HL-60 (cell line): ENCODE measurements around the gene HAO1.

Experiments
- POLR2AphosphoS5 ChIP-seq: IDR thresholded peaks from 2 replicates; pipeline ENCODE4 v1.6.1; 2012; ENCODE audit warnings: low read depth
- TF ChIP-seq, protein P1 (sequence below): IDR thresholded peaks from one replicate; pipeline ENCODE4 v1.5.1; 2011; ENCODE audit warnings: low read length, control low read depth, inconsistent platforms; ENCODE audit not compliant: insufficient read depth

DNA sequence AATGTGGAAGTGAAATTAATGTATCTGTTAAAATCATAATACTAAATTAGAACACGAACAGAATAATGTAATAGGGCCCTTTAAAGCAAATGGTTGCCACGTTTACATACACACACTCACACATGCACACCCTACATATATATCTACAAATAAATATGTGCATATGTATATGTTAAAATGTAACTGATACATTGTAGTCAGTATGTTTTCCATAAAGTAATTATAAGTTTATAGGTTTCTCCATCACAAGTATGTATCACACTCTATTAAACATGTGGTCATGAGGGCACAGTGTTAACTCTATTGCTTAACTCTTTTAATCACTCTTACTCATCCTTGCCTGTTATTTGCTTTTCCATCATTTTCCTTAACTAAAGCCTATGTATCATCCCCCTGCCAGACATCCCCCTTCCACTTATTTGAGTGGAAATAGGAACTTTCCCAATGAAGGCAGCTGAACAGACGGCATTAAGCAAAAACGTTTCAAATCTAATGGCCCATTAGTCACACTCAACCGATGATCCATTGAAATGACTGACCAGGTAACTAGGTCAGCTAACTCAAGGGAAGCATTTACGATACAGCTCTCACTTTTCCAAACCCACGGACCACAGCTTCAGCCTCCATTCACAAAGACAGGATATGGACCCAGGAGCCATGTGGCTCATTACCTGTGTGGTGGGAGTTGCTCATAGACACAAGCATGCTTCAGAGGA lies 89.3 kb downstream of the HAO1 start:
- TF ChIP-seq POLR2AphosphoS5: no peak
- TF ChIP-seq, protein P1, sequence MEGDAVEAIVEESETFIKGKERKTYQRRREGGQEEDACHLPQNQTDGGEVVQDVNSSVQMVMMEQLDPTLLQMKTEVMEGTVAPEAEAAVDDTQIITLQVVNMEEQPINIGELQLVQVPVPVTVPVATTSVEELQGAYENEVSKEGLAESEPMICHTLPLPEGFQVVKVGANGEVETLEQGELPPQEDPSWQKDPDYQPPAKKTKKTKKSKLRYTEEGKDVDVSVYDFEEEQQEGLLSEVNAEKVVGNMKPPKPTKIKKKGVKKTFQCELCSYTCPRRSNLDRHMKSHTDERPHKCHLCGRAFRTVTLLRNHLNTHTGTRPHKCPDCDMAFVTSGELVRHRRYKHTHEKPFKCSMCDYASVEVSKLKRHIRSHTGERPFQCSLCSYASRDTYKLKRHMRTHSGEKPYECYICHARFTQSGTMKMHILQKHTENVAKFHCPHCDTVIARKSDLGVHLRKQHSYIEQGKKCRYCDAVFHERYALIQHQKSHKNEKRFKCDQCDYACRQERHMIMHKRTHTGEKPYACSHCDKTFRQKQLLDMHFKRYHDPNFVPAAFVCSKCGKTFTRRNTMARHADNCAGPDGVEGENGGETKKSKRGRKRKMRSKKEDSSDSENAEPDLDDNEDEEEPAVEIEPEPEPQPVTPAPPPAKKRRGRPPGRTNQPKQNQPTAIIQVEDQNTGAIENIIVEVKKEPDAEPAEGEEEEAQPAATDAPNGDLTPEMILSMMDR: no peak
